Stimulated activated CD8-positive, alpha-beta memory T cell treated with anti-CD3 and anti-CD28 coated beads, Interleukin-4, amount 100 ng/mL, for 24 hours (primary cell): ENCODE data around the gene MASP2.
"Not testable (repeated sequence)": the region's sequence is repeated elsewhere in the genome, so short reads cannot be mapped to it uniquely, and the experiment has no call there.

ENCODE experiments used
- DNase-seq: peaks from one replicate; pipeline ENCODE4 v3.0.0-alpha.2; 2020; ENCODE audit warnings: low read depth

Gene MASP2

DNA sequence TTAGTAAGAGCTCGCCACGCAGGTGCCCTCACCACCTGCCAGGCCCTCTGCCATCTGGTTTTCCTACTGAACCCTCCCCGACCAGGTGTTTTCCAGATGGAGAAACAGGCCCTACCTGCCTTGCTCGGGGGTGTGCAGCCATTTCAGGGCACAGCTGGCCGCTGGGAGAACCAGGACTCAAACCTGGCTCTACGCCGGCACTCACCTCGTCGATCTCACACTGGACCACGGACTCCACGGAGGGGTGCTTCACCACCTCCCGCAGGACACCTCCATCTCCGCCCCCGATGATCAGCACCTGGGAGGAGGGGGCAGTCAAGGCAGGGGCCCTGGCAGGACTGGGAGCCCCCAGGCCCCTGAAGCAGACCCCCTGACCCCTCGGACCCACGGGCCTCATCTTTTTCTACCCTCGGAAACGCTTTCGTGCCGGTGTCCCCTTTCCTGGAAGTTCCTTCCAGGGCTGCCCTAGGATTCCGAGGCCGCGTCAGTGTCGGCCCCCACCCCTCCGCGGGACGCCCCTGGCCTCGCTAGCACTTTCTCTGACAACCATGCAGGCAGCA, 11.6 kb upstream of the MASP2 start:
- DNase-seq = no peak

DNA sequence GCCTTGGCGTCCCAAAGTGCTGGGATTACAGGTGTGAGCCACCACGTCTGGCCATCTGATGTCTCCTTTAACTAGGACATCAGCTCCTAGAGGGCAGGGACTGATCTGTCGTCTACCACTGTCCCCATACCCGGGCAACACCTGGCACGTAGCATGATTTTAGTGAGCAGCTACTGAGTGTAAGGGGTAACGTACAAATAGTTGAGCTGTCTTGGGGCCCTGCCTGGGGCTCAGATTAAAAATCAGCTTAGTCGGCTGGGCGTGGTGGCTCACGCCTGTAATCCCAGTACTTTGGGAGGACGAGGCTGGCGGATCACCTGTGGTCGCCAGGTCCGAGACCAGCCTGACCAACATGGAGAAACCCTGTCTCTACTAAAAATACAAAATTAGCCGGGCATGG, 11.0 kb upstream of the MASP2 start:
- no peak for DNase-seq

DNA sequence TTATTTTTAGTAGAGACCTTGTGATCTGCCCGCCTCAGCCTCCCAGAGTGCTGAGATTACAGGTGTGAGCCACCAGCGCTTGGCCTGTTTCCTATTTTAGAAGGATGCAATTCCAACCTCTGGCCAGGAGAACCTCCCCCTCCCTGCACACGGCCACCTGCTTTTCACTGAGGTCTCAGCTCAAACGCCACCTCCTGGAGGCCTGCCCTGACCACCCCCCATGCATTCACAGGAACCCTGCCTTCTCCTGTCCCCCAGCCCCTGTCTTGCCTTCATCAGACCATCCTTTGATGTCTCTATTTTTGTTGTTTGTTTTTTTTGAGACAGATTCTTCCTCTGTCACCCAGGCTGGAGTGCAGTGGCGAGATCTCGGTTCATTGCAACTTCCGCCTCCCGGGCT, 10.4 kb upstream of the MASP2 start:
- DNase-seq = no peak

DNA sequence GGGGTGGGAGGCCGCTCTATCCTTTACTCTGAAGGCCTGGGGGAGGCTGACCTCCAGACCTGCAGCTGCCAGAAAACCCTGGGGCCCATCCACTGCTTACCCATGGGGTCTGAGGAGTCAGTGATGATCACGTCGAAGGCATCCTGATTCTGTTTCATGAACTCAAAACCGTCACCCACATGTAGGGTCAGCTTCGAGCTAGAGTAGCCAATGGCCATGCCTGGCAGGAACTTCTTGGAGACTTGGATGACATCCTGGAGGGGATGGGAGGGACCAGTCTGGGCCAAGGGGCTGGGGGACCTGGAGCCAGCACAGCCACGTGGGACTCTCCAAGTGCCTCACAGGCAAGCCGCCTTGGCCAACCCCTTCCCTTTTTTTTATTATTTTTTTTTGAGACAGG, 9.5 kb upstream of the MASP2 start:
- DNase-seq = no peak

DNA sequence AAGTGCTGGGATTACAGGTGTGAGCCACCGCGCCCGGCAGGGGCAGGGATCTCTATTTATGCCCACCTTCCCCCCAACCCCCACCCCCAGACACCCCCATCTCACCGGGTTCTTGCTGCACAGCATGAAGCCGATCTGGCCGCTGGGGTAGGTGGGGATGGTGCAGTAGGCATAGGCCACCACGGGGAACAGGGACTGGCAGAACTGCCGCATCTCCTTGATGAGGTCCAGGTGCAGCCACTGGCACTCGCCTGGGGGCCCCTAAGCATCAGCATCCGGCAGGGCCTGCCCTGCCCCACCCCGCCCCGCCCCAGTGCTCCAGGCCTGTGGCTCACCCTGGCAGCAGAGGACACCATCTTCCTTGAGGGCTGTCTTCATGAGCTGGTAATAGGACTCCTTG, 8.6 kb upstream of the MASP2 start:
- no peak for DNase-seq

DNA sequence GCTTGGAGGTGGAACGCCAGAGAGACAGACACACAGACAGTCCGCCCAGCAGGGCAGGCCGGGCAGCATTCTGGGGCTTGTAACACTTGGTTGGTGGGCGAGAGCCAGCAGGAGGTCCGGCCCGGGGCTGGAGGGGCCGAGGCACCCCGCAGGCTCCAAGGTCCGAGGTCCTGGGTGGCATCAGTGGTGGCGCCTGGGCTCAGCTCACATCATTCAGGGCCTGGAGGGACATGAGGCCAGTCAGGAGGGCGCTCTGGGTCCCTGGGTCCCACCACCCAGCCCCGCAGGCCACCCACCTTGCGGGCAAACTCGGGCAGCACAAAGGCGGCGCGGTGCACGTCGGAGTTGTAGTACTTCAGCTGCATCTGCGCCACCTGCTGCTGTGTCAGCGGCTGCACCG, 7.6 kb upstream of the MASP2 start:
- no peak for DNase-seq

DNA sequence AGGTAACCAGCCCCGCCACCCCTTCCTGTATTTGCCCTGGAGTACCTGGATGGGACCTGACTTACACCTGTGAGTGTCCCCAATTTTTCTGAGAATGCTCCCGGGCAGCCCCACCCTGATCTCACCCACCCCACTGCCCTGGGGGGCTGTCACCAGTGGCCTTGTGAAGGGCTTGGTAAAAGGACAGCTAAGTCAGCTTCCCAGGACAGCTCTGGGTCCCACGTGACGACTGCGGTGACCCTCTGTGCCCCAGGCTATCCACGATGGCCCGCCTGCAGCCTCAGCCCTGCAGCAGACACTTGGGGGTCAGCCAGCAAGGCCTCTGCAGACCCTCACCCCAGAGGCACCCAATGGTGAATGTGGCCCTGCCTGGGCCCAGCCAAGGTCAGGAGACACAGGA, 7.1 kb upstream of the MASP2 start:
- DNase-seq = no peak

DNA sequence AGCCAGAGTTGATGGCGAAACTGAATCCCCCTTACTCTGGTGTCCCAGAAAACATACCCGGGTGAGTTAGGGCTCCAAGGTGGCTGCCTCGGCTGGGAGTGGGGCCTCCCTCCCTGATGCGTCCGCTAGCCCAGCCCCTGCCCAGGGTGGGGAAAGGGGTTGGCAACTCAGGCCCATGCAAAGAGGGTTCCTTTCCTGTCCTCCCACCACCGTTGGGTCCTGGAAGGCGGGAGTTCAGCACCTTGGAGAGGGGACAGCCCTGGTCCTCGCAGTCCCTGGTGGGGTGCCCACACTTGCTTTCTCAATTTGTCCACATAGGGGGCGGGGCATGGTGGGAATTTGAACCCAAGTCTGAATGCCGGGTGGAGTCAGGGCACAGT, 6.7 kb upstream of the MASP2 start:
- DNase-seq = no peak

DNA sequence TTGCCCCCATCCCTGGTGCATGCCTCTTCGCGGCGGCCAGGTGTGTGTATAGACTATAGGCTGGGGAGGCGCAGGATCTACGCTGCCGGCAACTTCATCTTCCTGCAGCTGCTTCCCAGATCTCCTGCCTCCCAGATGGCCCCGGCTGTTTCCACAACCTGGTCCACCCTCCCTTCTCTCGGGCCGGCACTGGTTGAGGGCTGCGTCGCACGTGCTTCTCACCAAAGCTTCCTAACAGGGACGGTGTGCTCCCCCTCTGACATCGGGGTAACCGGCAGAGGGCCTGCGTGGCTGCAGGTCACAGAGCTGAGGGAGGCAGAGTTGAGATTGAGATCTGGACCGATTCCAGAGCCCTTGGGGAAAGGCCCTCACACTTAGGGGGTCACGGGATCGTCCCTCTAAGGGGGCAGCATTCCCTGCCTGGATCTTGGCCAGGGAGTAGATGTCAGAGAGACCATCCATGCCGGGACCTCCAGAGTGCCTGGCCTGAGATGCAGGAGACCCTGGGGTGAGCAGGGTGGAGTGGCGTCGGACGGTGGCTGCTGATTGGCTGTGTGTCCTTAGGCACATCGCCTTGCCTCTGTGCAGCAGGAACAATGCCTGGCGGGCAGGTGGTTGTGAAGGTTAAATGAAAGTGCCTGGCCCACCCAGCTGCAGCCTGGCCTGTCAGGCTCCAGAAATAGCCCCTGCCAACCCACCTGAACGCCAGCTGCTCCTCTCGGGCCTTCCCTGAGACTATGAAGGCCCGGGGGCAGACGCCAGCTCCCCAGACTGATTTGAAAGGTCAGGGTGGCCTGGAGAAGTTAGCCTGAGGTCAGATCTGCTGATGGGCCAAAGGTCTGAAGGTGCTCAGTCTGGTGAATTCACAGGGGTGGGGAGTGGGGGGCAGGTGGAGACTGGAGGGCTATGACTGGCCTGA, 6.1 kb upstream of the MASP2 start:
- DNase-seq = no peak

DNA sequence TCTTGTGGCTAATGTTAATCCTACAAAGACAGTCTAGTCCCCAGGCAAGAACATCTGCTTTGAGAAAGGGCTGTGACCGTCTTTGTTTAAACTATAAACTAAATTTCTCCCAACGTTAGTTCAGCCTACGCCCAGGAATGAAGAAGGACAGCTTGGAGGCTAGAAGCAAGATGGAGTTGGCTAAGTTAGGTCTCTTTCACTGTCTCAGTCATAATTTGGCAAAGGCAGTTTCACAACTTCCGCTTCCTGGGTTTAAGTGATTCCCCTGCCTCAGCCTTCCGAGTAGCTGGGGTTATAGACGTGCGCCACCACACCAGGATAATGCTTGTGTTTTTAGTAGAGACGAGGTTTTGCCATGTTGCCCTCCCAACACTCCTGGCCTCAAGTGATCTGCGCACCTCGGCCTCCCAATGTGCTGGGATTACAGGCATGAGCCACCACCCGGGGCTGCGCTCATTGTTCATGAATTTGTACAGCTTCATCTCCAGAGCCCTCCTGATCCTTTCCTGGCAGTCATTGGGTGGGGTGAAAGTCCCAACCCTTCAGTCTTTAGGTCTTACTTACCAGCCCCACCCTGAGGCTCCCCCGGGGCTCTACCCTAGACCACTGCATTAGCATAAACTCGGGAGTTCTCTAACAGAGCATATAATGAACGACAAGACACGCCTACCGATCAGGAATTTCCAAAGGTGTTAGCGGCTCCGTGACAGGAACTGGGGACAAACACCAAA, 4.9 kb upstream of the MASP2 start:
- no peak for DNase-seq

DNA sequence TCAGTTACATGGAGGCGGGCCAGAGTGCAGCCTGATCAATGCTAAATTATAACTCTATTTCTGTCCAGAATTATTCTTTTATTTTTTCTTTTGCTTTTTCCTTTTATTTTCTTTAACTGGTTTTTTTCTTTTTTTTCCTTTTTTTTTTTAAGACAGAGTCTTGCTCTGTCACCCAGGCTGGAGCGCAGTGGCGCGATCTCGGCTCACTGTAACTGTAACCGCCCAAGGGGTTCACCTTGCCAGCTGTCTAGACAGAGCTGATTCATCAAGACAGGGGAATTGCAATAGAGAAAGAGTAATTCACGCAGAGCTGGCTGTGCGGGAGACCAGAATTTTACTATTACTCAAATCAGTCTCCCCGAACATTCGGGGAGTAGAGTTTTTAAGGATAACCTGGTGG, 4.1 kb upstream of the MASP2 start:
- DNase-seq = not testable (repeated sequence)

DNA sequence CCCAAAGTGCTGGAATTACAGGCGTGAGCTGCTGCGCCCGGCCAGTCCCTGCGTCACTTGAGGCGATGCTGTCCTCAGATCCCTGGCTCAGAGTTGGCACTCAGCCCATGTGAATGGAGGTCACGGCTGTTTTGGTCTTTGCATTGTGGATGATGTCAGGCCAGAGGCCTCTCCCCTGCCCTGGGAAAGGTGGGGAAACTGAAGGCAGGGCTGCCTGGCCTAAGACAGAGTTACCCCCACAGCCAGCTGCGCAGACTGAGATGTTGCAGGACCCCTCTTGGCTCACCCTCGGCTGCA, 821 bp downstream of the MASP2 start:
- no peak for DNase-seq

DNA sequence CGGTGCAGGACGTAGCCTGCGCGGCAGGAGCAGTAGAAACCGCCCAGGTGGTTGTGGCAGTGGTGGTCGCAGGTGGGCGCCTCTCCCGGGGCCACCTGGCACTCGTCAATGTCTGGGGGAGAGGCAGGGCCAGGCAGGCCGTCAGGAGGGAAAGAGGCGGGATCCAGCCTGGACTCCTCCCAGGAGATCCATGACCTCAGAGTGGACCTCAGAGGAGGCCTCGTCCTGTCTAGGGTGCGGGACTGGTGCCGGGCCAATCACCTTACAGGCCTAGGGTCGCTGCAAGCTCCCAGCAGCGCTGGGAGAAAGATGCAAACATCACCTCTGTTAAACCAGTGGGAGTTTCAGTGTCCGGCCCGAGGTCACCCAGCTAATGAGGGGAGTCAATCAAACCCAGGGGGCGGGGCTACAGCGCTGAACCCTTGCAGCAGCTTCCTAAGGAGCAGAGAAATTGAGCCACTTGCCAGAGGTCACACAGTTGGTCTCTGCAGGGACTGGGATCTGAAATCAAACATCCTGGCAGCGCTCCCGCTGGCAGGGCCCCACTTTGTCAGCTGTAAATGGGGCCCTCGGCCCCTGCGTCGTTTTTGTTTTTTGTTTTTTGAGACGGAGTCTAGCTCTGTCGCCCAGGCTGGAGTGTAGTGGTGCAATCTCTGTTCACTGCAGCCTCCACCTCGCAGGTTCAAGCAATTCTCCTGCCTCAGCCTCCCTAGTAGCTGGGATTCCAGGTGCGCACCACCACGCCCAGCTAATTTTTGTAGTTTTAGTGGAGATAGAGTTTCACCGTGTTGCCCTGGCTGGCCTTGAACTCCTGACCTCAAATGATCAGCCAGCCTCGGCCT, 1.4 kb downstream of the MASP2 start:
- DNase-seq = no peak

DNA sequence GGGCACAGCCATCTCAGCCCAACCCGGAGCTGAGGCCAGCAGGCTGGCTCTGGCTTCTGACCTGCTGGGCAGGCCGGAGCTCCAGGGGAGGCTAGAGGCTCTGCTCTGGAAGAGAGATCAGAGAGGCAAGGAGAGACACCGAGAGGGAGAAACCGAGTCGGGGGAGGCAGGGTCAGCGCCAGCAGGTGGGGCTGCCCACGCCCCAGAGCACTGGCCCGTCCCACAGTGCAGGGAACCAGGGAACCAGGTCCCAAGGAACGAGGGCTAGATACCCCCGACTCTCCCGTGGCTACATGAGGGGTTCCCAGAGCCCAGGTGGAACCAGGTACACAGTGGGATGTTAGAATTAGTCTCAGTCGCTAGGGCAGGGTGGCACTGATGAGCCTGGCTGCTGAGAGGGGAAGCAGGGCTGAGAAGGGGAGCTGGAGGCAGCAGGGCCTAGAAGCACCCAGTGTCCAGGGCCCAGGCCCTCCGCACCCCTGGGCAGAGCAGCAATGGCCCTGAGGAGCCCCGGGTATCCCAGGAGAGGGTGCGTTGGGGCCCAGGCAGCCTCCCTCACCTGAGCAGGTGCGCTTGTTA, 2.1 kb downstream of the MASP2 start:
- DNase-seq = no peak

DNA sequence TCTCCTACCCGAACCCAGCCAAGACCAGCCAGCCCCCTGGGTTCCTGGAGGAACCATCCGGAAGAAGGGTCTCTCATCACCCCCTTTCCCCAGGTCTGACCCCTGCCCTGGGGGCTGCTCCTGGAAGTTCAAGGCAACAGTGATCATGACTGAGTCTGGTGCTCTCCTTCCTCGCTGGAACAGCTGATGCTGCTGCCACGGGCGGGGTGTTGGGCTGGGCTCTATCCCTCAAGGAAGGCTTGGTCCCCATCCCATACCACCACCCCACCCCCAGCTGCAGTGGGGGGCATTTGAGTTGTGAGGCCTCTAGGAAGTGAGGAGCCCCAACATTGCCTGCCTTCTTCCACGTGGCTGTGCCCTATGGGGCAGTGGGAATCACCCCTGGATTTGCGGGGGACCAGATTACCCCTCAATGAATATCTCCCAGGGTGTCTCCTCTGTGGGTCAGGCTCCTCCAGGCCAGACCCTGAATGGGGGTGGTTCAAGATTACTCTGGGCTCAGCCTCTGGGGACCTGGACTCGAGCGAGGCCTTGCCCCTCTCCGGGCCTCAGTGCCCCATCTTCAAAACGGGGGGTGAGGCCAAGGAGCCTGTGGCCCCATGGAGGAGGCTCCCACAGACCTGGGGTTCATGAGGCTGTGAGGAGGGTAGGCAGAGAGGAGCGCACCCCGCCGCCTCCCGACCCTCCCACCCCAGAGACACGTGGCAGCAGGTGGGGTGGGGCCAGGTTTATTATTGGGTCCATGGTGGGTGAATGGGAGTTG, 2.8 kb downstream of the MASP2 start:
- DNase-seq = no peak

DNA sequence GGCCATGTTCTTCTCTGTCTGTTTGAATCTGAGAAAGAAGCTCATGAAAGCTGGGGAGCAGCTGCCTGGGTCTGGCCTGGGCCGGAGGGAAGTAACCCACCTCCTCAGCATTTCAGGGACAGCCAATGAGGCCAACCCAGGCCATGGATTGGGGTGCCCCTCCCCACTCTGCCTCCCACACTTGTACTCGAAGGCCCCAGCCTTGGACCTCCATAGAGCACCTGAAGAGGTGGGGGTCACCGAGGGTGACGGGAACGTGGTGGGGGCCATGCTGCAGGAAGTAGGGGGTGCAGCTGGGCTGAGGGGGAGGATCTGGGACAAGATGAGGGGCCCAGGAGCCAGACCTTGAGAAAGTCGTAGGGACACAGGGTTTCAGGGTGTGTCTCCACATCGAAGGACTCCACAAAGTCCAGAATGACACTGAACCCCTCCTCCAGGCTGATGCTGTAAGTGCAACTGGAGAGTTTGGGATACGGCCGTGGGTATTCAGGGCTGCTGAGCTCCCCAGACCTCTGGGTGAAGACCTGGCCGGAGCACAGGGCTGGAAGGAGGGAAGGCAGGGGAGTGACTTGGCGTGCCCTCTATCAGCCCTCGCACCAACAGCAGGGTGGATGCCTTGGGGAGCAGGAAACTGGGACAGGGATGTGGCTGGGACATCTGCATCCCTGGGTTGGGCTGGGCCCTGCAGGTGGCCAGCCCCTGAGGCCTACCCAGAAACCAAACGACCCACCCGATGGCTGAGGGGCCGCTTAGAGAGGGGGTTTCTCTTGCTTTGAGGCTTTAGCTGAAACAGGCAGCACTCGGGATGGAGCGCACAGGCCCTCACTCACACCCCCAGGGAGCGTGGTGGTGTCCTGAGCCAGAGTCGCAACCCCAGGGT, 3.8 kb downstream of the MASP2 start:
- no peak for DNase-seq

DNA sequence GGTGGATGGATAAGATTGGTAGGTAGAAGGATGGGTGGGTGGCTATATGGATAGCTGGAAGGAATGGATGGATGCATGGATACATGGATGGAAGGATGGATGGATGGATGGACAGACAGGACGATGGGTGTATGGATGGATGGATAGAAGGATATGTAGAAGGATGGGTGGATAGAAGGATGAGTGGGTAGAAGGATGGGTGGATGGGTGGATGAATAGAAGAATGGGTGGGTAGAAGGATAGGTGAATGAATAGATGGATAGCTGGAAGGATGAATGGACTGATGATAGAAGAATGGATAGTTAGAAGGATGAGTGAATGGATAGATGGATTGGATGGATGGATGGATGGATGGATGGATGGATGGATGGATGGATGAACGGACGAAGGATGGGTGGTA, 5.0 kb downstream of the MASP2 start:
- DNase-seq = no peak

DNA sequence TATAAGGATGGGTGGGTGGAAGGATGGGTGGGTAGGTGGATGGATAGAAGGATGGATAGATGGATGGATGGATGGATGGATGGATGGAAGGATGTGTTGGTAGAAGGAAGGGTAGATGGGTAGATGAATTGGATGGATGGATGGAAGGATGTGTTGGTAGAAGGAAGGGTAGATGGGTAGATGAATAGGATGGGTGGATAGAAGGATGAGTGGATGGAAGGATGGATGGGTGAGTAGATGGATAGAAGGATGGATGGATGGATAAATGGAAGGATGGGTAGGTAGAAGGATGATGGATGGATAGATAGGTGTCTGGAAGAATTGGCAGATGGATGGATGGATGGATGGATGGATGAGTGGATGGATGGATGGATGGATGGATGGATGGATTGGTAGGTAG, 6.0 kb downstream of the MASP2 start:
- DNase-seq = no peak

DNA sequence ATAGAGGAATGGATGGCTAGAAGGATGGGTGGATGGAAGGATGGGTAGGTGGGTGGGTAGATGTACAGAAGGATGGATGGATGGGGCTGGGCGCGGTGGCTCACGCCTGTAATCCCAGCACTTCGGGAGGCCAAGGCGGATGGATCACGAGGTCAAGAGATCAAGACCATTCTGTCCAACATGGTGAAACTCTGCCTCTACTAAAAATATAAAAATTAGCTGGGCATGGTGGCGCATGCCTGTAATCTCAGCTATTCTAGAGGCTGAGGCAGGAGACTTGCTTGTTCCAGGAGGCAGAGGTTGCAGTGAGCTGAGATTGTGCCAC, 7.0 kb downstream of the MASP2 start:
- DNase-seq = not testable (repeated sequence)

DNA sequence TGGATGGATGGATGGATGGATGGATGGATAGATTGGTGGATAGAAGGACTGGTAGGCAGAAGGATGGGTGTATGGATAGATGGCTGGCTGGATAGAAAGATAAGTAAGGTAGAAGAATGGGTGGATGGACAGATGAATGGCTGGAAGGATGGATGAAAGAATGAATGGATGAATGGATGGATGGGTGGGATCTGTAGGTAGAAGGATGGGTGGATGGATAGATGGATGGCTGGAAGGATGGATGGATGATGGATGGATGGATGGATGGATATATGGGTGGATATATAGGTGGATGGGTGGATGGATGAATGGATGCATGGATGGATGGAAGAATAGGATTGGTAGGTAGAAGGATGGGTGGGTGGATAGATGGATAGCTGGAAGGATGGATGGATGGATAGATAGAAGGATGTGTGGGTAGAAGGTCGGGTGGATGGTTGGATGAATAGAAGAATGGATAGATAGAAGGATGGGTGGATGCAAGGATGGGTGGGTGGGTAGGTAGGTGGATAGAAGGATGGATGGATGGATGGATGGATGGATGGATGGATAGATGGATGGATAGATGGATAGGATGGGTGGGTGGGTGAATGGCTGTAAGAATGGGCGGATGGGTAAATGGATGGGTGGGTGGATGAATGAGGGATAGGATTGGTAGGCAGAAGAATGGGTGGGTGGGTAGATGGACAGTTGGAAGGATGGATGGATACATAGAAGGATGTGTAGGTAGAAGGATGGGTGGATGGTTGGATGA, 7.5 kb downstream of the MASP2 start:
- no peak for DNase-seq
